SHP77 (cell line): ENCODE data around the gene ERVH48-1.
"Not testable (repeated sequence)": the region's sequence is repeated elsewhere in the genome, so short reads cannot be mapped to it uniquely, and the experiment has no call there.

Source experiments
- DNase-seq, 2 experiments: peaks; one replicate each; lab custom pipeline; 2025; lab: John Stamatoyannopoulos, UW

ERVH48-1 gene

GRCh38 chr21:42925114-42925926 is at the start of gene ERVH48-1:
Gene ERVH48-1 (minus strand): TSS chr21:42925630. CDS start chr21:42919006, 6,624 bp downstream.
- no peak for DNase-seq

- DNase-seq: peak; percentile 91 to 96
These were observed 48.8 kb upstream of the ERVH48-1 start, which contains the start of gene PKNOX1 for GRCh38 chr21:42973991-42974831. Gene PKNOX1 (plus strand): TSS chr21:42974562. CDS start chr21:43004382, 29,820 bp downstream.

GRCh38 chr21:42973309-42973990 is 48.0 kb upstream of the ERVH48-1 start:
- DNase-seq: no peak

GRCh38 chr21:42971897-42972275 is 46.5 kb upstream of the ERVH48-1 start:
- DNase-seq: no peak

- no peak for DNase-seq
These were observed 45.7 kb upstream of the ERVH48-1 start for GRCh38 chr21:42970946-42971653.

DNA sequence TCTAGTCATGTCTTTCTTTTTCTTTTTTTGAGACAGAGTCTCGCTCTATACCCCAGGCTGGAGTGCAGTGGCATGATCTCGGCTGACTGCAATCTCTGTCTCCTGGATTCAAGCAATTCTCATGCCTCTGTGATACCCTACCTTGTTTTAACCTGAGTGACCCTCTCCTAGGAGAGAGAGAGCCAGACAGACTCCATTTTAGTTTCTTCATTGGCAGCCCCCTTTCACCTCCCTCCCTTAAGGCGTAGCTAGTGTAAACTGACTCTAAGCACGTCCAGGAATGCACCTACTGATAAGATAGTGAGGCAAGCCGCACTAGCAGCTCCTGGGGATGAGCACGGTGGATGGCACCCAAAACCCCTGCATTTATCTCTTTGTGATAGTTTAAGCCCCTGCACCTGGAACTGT is 43.8 kb upstream of the ERVH48-1 start:
- DNase-seq: no peak

DNA sequence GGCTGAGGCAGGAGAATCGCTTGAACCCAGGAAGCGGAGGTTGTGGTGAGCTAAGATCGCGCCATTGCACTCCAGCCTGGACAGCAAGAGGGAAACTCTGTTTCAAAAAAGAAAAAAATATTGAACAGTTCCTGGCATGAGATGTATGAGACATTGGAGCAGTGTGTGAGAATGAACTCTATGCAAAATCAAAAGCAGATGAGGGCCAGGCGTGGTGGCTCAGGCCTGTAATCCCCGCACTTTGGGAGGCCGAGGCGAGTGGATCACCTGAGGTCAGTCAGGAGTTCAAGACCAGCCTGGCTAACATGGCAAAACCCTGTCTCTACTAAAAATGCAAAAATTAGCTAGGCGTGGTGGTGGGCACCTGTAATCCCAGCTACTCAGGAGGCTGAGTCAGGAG is 42.2 kb upstream of the ERVH48-1 start:
- not testable (repeated sequence) for DNase-seq

DNA sequence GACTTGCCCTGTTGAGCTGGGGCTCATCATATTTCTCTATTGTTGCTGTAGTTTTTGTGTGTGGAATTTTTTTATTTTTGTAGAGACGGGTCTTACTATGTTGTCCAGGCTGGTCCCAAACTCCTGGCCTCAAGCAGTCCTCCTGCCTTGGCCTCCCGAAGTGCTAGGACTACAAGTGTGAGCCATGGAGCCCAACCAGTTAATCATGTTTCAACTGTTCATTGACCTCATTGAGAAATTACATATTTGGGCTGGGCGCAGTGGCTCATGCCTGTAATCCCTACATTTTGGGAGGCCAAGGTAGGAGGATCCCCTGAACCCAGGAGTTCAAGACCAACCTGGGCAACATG is 39.8 kb upstream of the ERVH48-1 start:
- DNase-seq: no peak

DNA sequence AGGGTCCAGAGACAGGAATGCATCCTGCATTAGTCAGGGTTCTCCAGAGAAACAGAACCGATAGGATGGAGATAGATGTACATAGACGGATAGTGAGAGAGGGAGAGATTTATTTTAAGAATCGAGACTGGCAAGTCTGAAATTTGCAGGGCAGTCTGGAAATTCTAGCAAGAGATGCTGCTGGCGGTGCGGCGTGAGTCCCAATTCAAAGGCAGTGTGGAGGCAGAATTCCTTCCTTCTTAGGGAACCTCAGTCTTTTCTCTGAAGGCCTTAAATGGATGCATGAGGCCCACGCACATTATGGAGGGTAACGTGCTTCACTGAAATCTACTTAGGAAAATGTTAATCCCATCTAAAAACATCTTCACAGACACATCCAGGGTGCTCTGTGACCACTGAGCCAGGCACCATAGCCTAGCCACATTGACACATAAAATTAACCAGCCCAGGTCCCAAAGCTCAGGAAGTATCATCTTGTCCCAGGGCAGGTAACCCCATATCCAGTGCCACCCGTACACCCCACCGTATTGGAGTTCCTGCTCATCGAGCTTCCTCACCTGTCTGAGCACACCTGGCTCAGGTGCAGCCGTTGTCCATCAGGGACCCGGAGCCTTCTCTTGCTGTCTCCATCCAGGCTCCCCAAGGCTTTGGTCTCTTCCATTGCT is 39.2 kb upstream of the ERVH48-1 start:
- no peak for DNase-seq

- no peak for DNase-seq
These were observed 38.7 kb upstream of the ERVH48-1 start for GRCh38 chr21:42964086-42964485.

DNA sequence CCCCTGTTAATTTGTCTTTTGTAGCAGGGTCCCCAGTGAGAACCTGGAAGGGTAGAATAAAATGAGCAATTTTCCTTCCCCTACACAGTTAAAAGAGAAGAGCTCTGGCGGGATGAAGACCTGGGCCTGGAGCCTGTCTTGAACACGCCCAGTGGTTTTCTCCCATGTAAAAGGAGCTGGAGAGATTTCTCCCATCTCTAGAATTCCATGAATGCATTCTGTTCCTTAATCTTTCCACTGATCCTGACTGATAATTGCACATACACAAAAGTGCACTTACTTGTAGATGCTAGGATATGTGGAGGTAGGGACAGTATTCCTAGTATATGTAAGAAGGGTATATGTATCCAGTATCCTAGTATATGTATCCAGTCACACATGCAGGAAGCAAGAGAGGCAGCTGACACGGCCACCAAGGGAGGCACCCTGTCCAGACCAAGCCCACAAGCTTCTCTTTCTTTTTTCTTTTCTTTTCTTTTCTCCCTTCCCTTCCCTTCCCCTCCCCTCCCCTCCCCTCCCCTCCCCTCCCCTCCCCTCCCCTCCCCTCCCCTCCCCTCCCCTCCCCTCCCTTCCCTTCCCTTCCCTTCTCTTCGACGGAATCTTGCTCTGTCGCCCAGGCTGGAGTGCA is 37.1 kb upstream of the ERVH48-1 start:
- no peak for DNase-seq

DNA sequence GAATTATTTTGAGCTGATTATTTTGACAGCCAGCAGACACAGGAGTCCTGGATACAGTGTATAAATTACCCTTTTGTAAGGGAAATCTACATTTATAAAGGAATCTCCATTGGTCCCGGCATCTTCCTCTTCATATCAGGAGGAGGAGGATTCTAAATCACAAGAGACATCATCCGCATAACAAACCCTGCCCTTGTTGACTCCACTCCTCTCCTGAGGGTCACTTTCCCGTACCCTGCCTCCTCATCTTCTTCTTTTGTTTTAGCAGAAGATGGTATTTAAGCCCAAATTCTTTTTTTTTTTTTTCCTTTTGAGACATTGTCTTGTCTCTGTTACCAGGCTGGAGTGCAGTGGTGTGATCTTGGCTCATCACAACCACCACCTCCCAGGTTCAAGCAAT is 34.3 kb upstream of the ERVH48-1 start:
- no peak for DNase-seq

DNA sequence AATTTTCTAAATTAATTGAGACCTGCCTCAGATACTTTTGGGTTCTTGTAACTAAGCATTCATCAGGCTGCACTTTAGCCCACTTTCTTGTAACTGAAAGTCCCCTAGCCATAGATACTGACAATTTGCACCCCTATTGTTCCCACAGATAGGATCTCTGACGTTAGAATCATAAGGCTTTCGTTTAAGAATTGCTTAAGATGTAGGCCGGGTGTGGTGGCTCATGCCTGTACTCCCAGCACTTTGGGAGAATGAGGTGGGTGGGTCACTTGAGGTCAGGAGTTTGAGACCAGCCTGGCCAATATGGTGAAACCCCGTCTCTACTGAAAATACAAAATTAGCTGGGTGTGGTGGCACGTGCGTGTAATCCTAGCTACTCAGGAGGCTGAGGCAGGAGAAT is 32.7 kb upstream of the ERVH48-1 start:
- not testable (repeated sequence) for DNase-seq

GRCh38 chr21:42956824-42957630 is 31.6 kb upstream of the ERVH48-1 start:
- DNase-seq: no peak

DNA sequence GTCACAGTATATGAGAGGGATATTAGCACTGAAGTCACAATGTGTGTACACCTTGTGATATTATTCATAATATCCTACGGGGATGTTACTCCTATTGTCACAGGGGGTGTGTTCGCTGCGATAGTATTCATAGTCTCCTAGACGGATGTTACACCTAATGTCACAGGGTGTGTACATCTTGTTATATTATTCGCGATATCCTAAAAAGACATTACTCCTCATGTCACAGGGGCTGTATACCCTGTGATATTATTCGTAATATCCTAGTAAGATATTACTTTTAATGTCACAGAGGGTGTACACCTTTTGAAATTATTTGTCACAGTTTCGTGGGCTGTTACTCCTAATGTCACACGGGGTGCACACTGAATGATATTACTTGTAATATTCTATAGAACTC is 25.8 kb upstream of the ERVH48-1 start:
- DNase-seq: not testable (repeated sequence)

- DNase-seq: not testable (repeated sequence)
These were observed 23.8 kb upstream of the ERVH48-1 start for GRCh38 chr21:42949094-42949755.

- DNase-seq: no peak
These were observed 16.8 kb upstream of the ERVH48-1 start for GRCh38 chr21:42942244-42942643.

- DNase-seq: no peak
These were observed 16.3 kb upstream of the ERVH48-1 start for GRCh38 chr21:42941696-42942085.
